HUES6 (cell line): Measurements from ENCODE around the gene PRKCQ.

Source experiments
- H3K27ac ChIP-seq: 2 replicates; pipeline ENCODE4 v1.7.0; 2013; ENCODE audit warnings: low read depth, mild to moderate bottlenecking, low read length, inconsistent platforms
- H3K27me3 ChIP-seq: 2 replicates; pipeline ENCODE4 v1.6.1; 2013; ENCODE audit warnings: low read length; ENCODE audit not compliant: control insufficient read depth, insufficient read depth
- H3K36me3 ChIP-seq: 2 replicates; pipeline ENCODE4 v1.6.1; 2013; ENCODE audit warnings: low read length; ENCODE audit not compliant: control insufficient read depth, insufficient read depth
- H3K4me1 ChIP-seq: 2 replicates; pipeline ENCODE4 v1.6.1; 2013; ENCODE audit warnings: low read length; ENCODE audit not compliant: control insufficient read depth, insufficient read depth
- H3K4me3 ChIP-seq: 2 replicates; pipeline ENCODE4 v1.5.1; 2013; ENCODE audit warnings: low read depth, low read length
- H3K9ac ChIP-seq: one replicate; pipeline ENCODE4 v1.6.1; 2013; ENCODE audit warnings: mild to moderate bottlenecking, low read length
- H3K9me3 ChIP-seq: 2 replicates; pipeline ENCODE4 v1.6.1; 2013; ENCODE audit warnings: low read depth, low read length; ENCODE audit not compliant: control insufficient read depth, insufficient read depth

PRKCQ gene

GRCh38 chr10:6407034-6407721, 172.9 kb downstream of the PRKCQ start:
- Histone ChIP-seq H3K4me3 (no peak overlapping the region), H3K36me3 (no peaks in the 10 kb centered on the region), H3K9ac (no peak overlapping the region), H3K27me3 (no peaks in the 10 kb centered on the region), H3K9me3 (no peaks in the 10 kb centered on the region), H3K4me1 (peaks cover 8% of the 10 kb centered on the region), H3K27ac (no peak overlapping the region)

GRCh38 chr10:6406220-6407033, 173.6 kb downstream of the PRKCQ start:
- Histone ChIP-seq H3K4me1 (peaks cover 10% of the 10 kb centered on the region), H3K27ac (no peak overlapping the region)

GRCh38 chr10:6405713-6406112, 174.4 kb downstream of the PRKCQ start:
- Histone ChIP-seq H3K27me3 (no peaks in the 10 kb centered on the region), H3K27ac (no peak overlapping the region), H3K4me1 (peaks cover 16% of the 10 kb centered on the region), H3K36me3 (no peaks in the 10 kb centered on the region), H3K9me3 (no peaks in the 10 kb centered on the region), H3K9ac (no peak overlapping the region), H3K4me3 (no peak overlapping the region)

More at GRCh38 chr10:6406220-6407033, 173.6 kb downstream of the PRKCQ start:
- Histone ChIP-seq H3K27me3 (no peaks in the 10 kb centered on the region), H3K9ac (no peak overlapping the region), H3K36me3 (no peaks in the 10 kb centered on the region), H3K4me3 (no peak overlapping the region), H3K9me3 (no peaks in the 10 kb centered on the region)

GRCh38 chr10:6404127-6405072, 175.7 kb downstream of the PRKCQ start:
- no peak overlapping the region for H3K4me3 ChIP-seq
- no peaks in the 10 kb centered on the region for H3K9me3 ChIP-seq
- peaks cover 18% of the 10 kb centered on the region for H3K4me1 ChIP-seq
- no peak overlapping the region for H3K27ac ChIP-seq
- H3K9ac ChIP-seq = no peak overlapping the region
- no peaks in the 10 kb centered on the region for H3K36me3 ChIP-seq
- no peaks in the 10 kb centered on the region for H3K27me3 ChIP-seq

DNA sequence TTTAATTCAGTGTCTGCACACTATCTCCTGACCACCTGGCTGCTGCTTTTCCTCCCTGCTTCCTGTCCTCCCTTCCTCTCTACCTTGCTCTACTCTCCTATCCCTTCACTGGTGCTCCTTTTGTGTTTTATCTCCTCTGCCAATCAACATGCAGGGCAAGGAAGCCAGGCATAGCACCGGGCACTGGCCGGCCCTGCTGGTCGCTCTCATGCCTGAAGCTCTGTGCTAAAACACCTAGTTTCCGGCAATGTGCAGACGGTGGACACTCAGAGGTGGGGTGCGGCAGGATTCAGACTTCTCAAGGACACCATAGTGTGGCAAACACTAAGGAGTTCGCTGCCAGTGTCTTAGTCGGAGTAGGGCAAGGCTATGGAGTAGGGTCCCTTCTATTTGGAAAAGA, 177.1 kb downstream of the PRKCQ start:
- Histone ChIP-seq H3K27ac (no peak overlapping the region), H3K9me3 (no peaks in the 10 kb centered on the region), H3K4me1 (peaks cover 24% of the 10 kb centered on the region), H3K36me3 (no peaks in the 10 kb centered on the region), H3K27me3 (no peaks in the 10 kb centered on the region), H3K4me3 (no peak overlapping the region), H3K9ac (no peak overlapping the region)

DNA sequence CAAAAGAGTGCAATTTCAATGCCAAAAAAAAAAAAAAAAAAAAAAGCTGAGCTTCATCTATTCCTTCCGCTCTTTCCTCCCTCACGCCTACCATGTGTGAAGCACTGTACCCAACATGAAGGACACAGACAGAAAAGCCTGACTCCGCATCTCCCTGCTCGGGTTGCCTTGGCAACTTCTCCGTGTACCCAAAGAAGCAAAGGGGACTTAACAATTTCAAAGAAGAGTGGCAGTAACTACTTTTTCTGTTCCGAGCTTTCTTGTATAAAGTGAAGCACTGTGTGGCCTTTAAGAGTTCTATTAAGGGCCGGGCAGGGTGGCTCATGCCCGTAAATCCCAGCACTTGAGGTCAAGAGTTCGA, 177.7 kb downstream of the PRKCQ start:
- H3K27me3 ChIP-seq = no peaks in the 10 kb centered on the region
- no peak overlapping the region for H3K4me3 ChIP-seq
- no peak overlapping the region for H3K9ac ChIP-seq
- H3K4me1 ChIP-seq = peaks cover 24% of the 10 kb centered on the region
- no peaks in the 10 kb centered on the region for H3K36me3 ChIP-seq
- H3K27ac ChIP-seq = no peak overlapping the region
- H3K9me3 ChIP-seq = no peaks in the 10 kb centered on the region

DNA sequence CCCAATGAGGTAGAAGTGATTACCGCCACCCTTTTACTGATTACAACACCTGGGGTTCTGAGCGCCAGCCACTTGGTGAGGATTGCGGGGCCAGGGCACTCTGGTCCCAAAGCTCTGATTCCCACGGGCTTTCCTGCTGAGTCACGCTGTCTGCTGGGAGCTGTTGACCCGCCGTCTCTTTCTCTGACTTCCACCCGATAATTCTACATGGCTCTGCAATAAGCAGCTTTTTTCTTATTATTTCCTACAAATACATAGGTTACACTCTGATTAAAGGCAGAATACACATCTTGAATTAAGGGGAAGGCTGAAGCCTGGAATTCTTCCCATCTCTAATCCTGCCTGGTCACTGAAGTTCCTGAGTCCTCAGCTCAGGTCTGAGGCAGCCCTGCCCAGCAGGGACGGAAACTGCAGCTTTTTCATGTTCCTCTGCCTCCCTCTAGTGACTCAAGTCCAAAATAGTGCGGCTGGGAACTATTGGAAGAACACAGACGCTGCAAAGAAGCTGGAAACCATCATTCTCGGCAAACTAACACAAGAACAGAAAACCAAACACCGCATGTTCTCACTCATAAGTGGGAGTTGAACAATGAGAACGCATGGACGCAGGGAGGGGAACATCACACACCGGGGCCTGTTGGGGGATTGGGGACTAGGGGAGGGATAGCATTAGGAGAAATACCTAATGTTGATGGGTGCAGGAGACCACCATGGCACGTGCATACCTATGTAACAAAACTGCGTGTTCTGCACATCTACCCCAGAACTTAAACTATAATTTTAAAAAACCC, 178.3 kb downstream of the PRKCQ start:
- Histone ChIP-seq H3K9ac (peak overlapping the region; percentile 56), H3K9me3 (no peaks in the 10 kb centered on the region), H3K4me1 (peaks cover 24% of the 10 kb centered on the region), H3K27ac (peak overlapping the region; percentile 32; the same call in 1 of the 2 replicates), H3K36me3 (no peaks in the 10 kb centered on the region), H3K27me3 (no peaks in the 10 kb centered on the region), H3K4me3 (peak overlapping the region; percentile 48)

DNA sequence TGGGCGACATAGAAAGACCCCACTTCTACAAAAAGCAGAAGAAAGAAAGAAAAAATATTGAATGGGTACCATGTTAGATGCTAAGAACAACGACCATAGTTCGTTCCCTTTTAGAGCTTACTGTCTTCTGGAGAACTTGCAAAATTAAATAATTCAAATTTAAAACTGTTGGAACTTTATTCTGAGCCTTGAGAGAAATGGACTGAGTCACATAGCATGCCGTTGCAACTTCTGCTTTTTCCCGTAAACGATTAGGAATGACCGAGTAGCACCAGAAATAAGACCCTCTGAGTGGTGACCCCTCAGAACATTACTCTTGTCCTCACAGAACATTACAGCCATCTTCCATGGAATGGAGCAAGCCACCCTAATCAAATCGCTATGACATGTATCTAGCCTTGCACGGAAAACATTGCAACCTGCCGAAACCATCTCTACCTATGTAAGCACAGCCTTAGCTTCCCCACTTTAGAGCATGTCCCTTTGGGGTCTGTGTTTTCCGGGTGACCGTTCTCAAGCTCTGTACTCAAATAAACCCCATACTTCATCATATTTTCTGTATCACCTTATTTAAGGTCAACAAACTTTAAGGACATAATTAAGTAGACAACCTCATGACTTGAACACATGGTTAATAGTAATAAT, 179.1 kb downstream of the PRKCQ start:
- Histone ChIP-seq H3K4me1 (peaks cover 24% of the 10 kb centered on the region), H3K4me3 (no peak overlapping the region), H3K36me3 (no peaks in the 10 kb centered on the region), H3K9ac (no peak overlapping the region), H3K27me3 (no peaks in the 10 kb centered on the region), H3K27ac (peak overlapping the region; percentile 32; the same call in 1 of the 2 replicates), H3K9me3 (no peaks in the 10 kb centered on the region)

- Histone ChIP-seq H3K9ac (no peak overlapping the region), H3K9me3 (no peaks in the 10 kb centered on the region), H3K27me3 (no peaks in the 10 kb centered on the region), H3K4me1 (peaks cover 24% of the 10 kb centered on the region), H3K27ac (no peak overlapping the region), H3K4me3 (no peak overlapping the region), H3K36me3 (no peaks in the 10 kb centered on the region)
These were observed 179.7 kb downstream of the PRKCQ start for GRCh38 chr10:6400331-6400730.

- Histone ChIP-seq H3K9ac (no peak overlapping the region), H3K27ac (no peak overlapping the region), H3K4me3 (no peak overlapping the region), H3K4me1 (peaks cover 24% of the 10 kb centered on the region), H3K27me3 (no peaks in the 10 kb centered on the region), H3K9me3 (no peaks in the 10 kb centered on the region), H3K36me3 (no peaks in the 10 kb centered on the region)
These were observed 180.2 kb downstream of the PRKCQ start for GRCh38 chr10:6399879-6400278.
